MCF 10A (cell line): ENCODE results near the gene CIPC. TPM values are rescaled to one million over a fixed set of nuclear protein-coding genes. Genes with fewer than 3 reads are reported as not detected.

ENCODE experiments used
- BruUV-seq: library from RNA; stranded (reverse); fragments of 400-500 nt; replicated peaks from 2 replicates; lab custom pipeline; 2021; lab: Mats Ljungman, UMichigan
- CTCF ChIA-PET: fragments of 300-600 bp; sonication (Branson Sonifier 250); formaldehyde crosslinking; extraction: SDS; loops from one replicate; lab custom pipeline; 2021; ENCODE audit warnings: antibody characterized with exemption, inconsistent platforms; lab: Yijun Ruan, JAX
- POLR2A ChIA-PET: fragments of 300-600, 350-650 bp; sonication (Branson Sonifier 250); formaldehyde crosslinking; extraction: SDS; loops from one replicate; lab custom pipeline; 2020; ENCODE audit warnings: antibody characterized with exemption, inconsistent platforms; lab: Yijun Ruan, JAX
- DNase-seq: peaks from one replicate; pipeline ENCODE4 v3.0.0-alpha.2; 2018; ENCODE audit not compliant: unreplicated experiment
- H3K27ac Mint-ChIP-seq: one replicate; pipeline ENCODE4 v1.8.0; 2022; ENCODE audit warnings: mild to moderate bottlenecking, low read depth, mixed read lengths; ENCODE audit not compliant: unreplicated experiment
- H3K27me3 Mint-ChIP-seq: one replicate; pipeline ENCODE4 v1.8.0; 2022; ENCODE audit warnings: mixed read lengths; ENCODE audit not compliant: insufficient read depth, unreplicated experiment
- H3K36me3 Mint-ChIP-seq: one replicate; pipeline ENCODE4 v1.8.0; 2022; ENCODE audit warnings: mild to moderate bottlenecking, moderate library complexity, mixed read lengths; ENCODE audit not compliant: insufficient read depth, unreplicated experiment
- H3K4me1 Mint-ChIP-seq: one replicate; pipeline ENCODE4 v1.8.0; 2022; ENCODE audit warnings: mixed read lengths; ENCODE audit not compliant: insufficient read depth, unreplicated experiment
- H3K4me3 Mint-ChIP-seq: one replicate; pipeline ENCODE4 v1.8.0; 2022; ENCODE audit warnings: mild to moderate bottlenecking, moderate library complexity, mixed read lengths; ENCODE audit not compliant: unreplicated experiment
- H3K9me3 Mint-ChIP-seq: one replicate; pipeline ENCODE4 v1.8.0; 2022; ENCODE audit warnings: mixed read lengths; ENCODE audit not compliant: unreplicated experiment
- CTCF ChIP-seq: fragments of 200-600 bp; IDR thresholded peaks from one replicate; pipeline ENCODE4 v1.8.0; 2022; ENCODE audit warnings: antibody characterized with exemption, mild to moderate bottlenecking; ENCODE audit not compliant: unreplicated experiment
- intact Hi-C: fragments of 100-400 bp; cut with micrococcal nuclease; formaldehyde crosslinking; loops from 2 replicates; pipeline ENCODE4 v1.14.1; 2022
- total RNA-seq: library from RNA; stranded (reverse); gene quantifications from 2 replicates; pipeline ENCODE4 v1.2.3, GENCODE V29; 2022

Gene CIPC
- total RNA-seq, 1 experiment from 2014 or later: 9.7 TPM

GRCh38 chr14:77085538-77085937, 12.5 kb upstream of the CIPC start:
- ChIA-PET CTCF (interaction anchor here (1.2 to 17.4 kb wide), 8 partner anchors 9 to 231 kb away, joined by 3 to 338 read pairs (median 8); no protein-coding TSS in a partner anchor), POLR2A (interaction anchor here (1.1 to 3.4 kb wide), 3 partner anchors 9 to 213 kb away, joined by 4 to 13 read pairs (median 5); no protein-coding TSS in a partner anchor)
- no peak overlapping the region for H3K27ac Mint-ChIP-seq
- DNase-seq: no peak
- no peak for TF ChIP-seq CTCF
- no peaks in the 10 kb centered on the region for H3K9me3 Mint-ChIP-seq
- H3K27me3 Mint-ChIP-seq: no peaks in the 10 kb centered on the region
- intact Hi-C loops: no loop called here
- H3K4me1 Mint-ChIP-seq: peaks cover 6% of the 10 kb centered on the region
- no peaks in the 10 kb centered on the region for H3K36me3 Mint-ChIP-seq
- no TSS peak for BruUV-seq
- H3K4me3 Mint-ChIP-seq: no peak overlapping the region

GRCh38 chr14:77086017-77086727, 11.9 kb upstream of the CIPC start:
- H3K9me3 Mint-ChIP-seq: no peaks in the 10 kb centered on the region
- no peaks in the 10 kb centered on the region for H3K27me3 Mint-ChIP-seq
- DNase-seq: no peak
- no peak overlapping the region for H3K4me3 Mint-ChIP-seq
- peaks cover 6% of the 10 kb centered on the region for H3K4me1 Mint-ChIP-seq
- ChIA-PET POLR2A (interaction anchor here (1.1 to 3.4 kb wide), 4 partner anchors 9 to 214 kb away, joined by 3 to 13 read pairs (median 4); no protein-coding TSS in a partner anchor), CTCF (interaction anchor here (1.2 to 17.4 kb wide), 8 partner anchors 9 to 230 kb away, joined by 3 to 338 read pairs (median 8); no protein-coding TSS in a partner anchor)
- no peak overlapping the region for H3K27ac Mint-ChIP-seq
- intact Hi-C loops: no loop called here
- H3K36me3 Mint-ChIP-seq: no peaks in the 10 kb centered on the region
- BruUV-seq: no TSS peak
- no peak for TF ChIP-seq CTCF

GRCh38 chr14:77086951-77087350, 11.1 kb upstream of the CIPC start:
- Mint-ChIP-seq H3K9me3 (no peaks in the 10 kb centered on the region), H3K27ac (no peak overlapping the region), H3K27me3 (no peaks in the 10 kb centered on the region), H3K36me3 (no peaks in the 10 kb centered on the region), H3K4me1 (peaks cover 6% of the 10 kb centered on the region), H3K4me3 (no peak overlapping the region)
- ChIA-PET POLR2A (interaction anchor here (0.6 to 3.4 kb wide), 3 partner anchors 10 to 166 kb away, joined by 3 to 13 read pairs (median 3); no protein-coding TSS in a partner anchor), CTCF (interaction anchor here (0.6 to 17.4 kb wide), 5 partner anchors 8 to 213 kb away, joined by 3 to 338 read pairs (median 26); no protein-coding TSS in a partner anchor)
- no TSS peak for BruUV-seq
- no peak for TF ChIP-seq CTCF
- intact Hi-C loops: no loop called here
- peak; percentile 22 for DNase-seq

- Mint-ChIP-seq H3K9me3 (no peaks in the 10 kb centered on the region), H3K4me1 (peaks cover 6% of the 10 kb centered on the region), H3K27ac (peak overlapping the region; percentile 54), H3K36me3 (no peaks in the 10 kb centered on the region), H3K4me3 (no peak overlapping the region), H3K27me3 (no peaks in the 10 kb centered on the region)
- POLR2A ChIA-PET: interaction anchor here (0.6 to 3.4 kb wide), 2 partner anchors 11 to 167 kb away, joined by 3 to 13 read pairs; no protein-coding TSS in a partner anchor
- no peak for TF ChIP-seq CTCF
- no TSS peak for BruUV-seq
- intact Hi-C loops: no loop called here
- CTCF ChIA-PET: interaction anchor here (2.3 to 17.4 kb wide), 4 partner anchors 7 to 214 kb away, joined by 13 to 338 read pairs (median 96); no protein-coding TSS in a partner anchor
- no peak for DNase-seq
Observed at GRCh38 chr14:77087631-77088030, 10.4 kb upstream of the CIPC start.
